ENCODE data around the gene CHRNA7. TPM values are rescaled to one million over a fixed set of nuclear protein-coding genes. Genes with fewer than 3 reads are reported as not detected.

The CHRNA7 gene
- total and polyA plus RNA-seq, 5 donors: 1.2 to 2.9 (median 1.8) TPM

- no peak for DNase-seq
- H3K4me3 ChIP-seq (ENCODE audit: low read length): no peak overlapping the region
- no peak for ATAC-seq
- intact Hi-C loops (cut with DNase I): no loop called here
- H3K27ac ChIP-seq (ENCODE audit: low read length): no peak overlapping the region
- 56% methylated on average over 10 of the region's 10 CpGs for WGBS
- H3K9me3 ChIP-seq (ENCODE audit: control insufficient read depth, low read length): no peaks in the 10 kb centered on the region
- H3K4me1 ChIP-seq (ENCODE audit: control insufficient read depth, insufficient read depth, low read length): no peaks in the 10 kb centered on the region
- H3K27me3 ChIP-seq (ENCODE audit: control insufficient read depth, insufficient read depth): no peaks in the 10 kb centered on the region
Observed at GRCh38 chr15:32106401-32107381, 76.4 kb downstream of the CHRNA7 start.

GRCh38 chr15:32107477-32108080 is 77.3 kb downstream of the CHRNA7 start:
- no peak for DNase-seq
- intact Hi-C loops (cut with DNase I): no loop called here

GRCh38 chr15:32108661-32109060 is 78.3 kb downstream of the CHRNA7 start:
- intact Hi-C loops (cut with DNase I): no loop called here
- H3K9me3 ChIP-seq (ENCODE audit: control insufficient read depth, low read length): no peaks in the 10 kb centered on the region
- H3K27ac ChIP-seq (ENCODE audit: low read length): no peak overlapping the region
- DNase-seq: no peak
- 93% methylated on average over 5 of the region's 5 CpGs for WGBS
- ATAC-seq: no peak
- H3K4me3 ChIP-seq (ENCODE audit: low read length): no peak overlapping the region
- H3K27me3 ChIP-seq (ENCODE audit: control insufficient read depth, insufficient read depth): no peaks in the 10 kb centered on the region
- H3K4me1 ChIP-seq (ENCODE audit: control insufficient read depth, insufficient read depth, low read length): no peaks in the 10 kb centered on the region

More at GRCh38 chr15:32107477-32108080, 77.3 kb downstream of the CHRNA7 start:
- ATAC-seq: no peak
- H3K4me1 ChIP-seq (ENCODE audit: control insufficient read depth, insufficient read depth, low read length): no peaks in the 10 kb centered on the region
- H3K27me3 ChIP-seq (ENCODE audit: control insufficient read depth, insufficient read depth): no peaks in the 10 kb centered on the region
- H3K27ac ChIP-seq (ENCODE audit: low read length): no peak overlapping the region
- 92% methylated on average over 13 of the region's 13 CpGs for WGBS
- no peaks in the 10 kb centered on the region for H3K9me3 ChIP-seq (ENCODE audit: control insufficient read depth, low read length)
- no peak overlapping the region for H3K4me3 ChIP-seq (ENCODE audit: low read length)

- ATAC-seq (no peak), DNase-seq (peak in 1 of 3 donors; percentile 4)
- H3K4me1 ChIP-seq (ENCODE audit: control insufficient read depth, insufficient read depth, low read length): no peaks in the 10 kb centered on the region
- WGBS: 90% methylated on average over 8 of the region's 8 CpGs
- no peak overlapping the region for H3K27ac ChIP-seq (ENCODE audit: low read length)
- intact Hi-C loops (cut with DNase I): no loop called here
- H3K4me3 ChIP-seq (ENCODE audit: low read length): no peak overlapping the region
- no peaks in the 10 kb centered on the region for H3K27me3 ChIP-seq (ENCODE audit: control insufficient read depth, insufficient read depth)
- no peaks in the 10 kb centered on the region for H3K9me3 ChIP-seq (ENCODE audit: control insufficient read depth, low read length)
Observed at GRCh38 chr15:32112101-32112500, 81.8 kb downstream of the CHRNA7 start.

GRCh38 chr15:32113224-32113623 is 82.9 kb downstream of the CHRNA7 start:
- WGBS: 79% methylated on average over 8 of the region's 8 CpGs
- intact Hi-C loops (cut with DNase I): no loop called here
- DNase-seq: no peak
- H3K27ac ChIP-seq (ENCODE audit: low read length): no peak overlapping the region
- no peaks in the 10 kb centered on the region for H3K9me3 ChIP-seq (ENCODE audit: control insufficient read depth, low read length)
- H3K4me3 ChIP-seq (ENCODE audit: low read length): no peak overlapping the region
- H3K4me1 ChIP-seq (ENCODE audit: control insufficient read depth, insufficient read depth, low read length): no peaks in the 10 kb centered on the region
- no peaks in the 10 kb centered on the region for H3K27me3 ChIP-seq (ENCODE audit: control insufficient read depth, insufficient read depth)
- no peak for ATAC-seq

GRCh38 chr15:32117122-32117521 is 86.8 kb downstream of the CHRNA7 start:
- H3K27me3 ChIP-seq (ENCODE audit: control insufficient read depth, insufficient read depth): no peaks in the 10 kb centered on the region
- WGBS: 65% methylated on average over 4 of the region's 4 CpGs
- H3K9me3 ChIP-seq (ENCODE audit: control insufficient read depth, low read length): no peaks in the 10 kb centered on the region
- H3K27ac ChIP-seq (ENCODE audit: low read length): no peak overlapping the region
- no peak overlapping the region for H3K4me3 ChIP-seq (ENCODE audit: low read length)
- H3K4me1 ChIP-seq (ENCODE audit: control insufficient read depth, insufficient read depth, low read length): no peaks in the 10 kb centered on the region
- intact Hi-C loops (cut with DNase I): no loop called here
- peak in 1 of 3 donors; percentile 4 for DNase-seq
- ATAC-seq: no peak

GRCh38 chr15:32119286-32119685 is 89.0 kb downstream of the CHRNA7 start:
- 78% methylated on average over 3 of the region's 3 CpGs for WGBS
- intact Hi-C loops (cut with DNase I): no loop called here
- Histone ChIP-seq H3K4me1 (ENCODE audit: control insufficient read depth, insufficient read depth, low read length) (no peaks in the 10 kb centered on the region), H3K9me3 (ENCODE audit: control insufficient read depth, low read length) (no peaks in the 10 kb centered on the region), H3K4me3 (ENCODE audit: low read length) (no peak overlapping the region), H3K27ac (ENCODE audit: low read length) (no peak overlapping the region), H3K27me3 (ENCODE audit: control insufficient read depth, insufficient read depth) (no peaks in the 10 kb centered on the region)
- DNase-seq: no peak
- ATAC-seq: no peak

GRCh38 chr15:32119694-32120330 is 89.5 kb downstream of the CHRNA7 start:
- Histone ChIP-seq H3K4me3 (ENCODE audit: low read length) (no peak overlapping the region), H3K4me1 (ENCODE audit: control insufficient read depth, insufficient read depth, low read length) (no peaks in the 10 kb centered on the region), H3K27me3 (ENCODE audit: control insufficient read depth, insufficient read depth) (no peaks in the 10 kb centered on the region), H3K27ac (ENCODE audit: low read length) (no peak overlapping the region), H3K9me3 (ENCODE audit: control insufficient read depth, low read length) (no peaks in the 10 kb centered on the region)
- WGBS: 68% methylated on average over 12 of the region's 12 CpGs
- DNase-seq: no peak
- intact Hi-C loops (cut with DNase I): no loop called here
- ATAC-seq: no peak

GRCh38 chr15:32120577-32121383 is 90.5 kb downstream of the CHRNA7 start:
- no peak for ATAC-seq

GRCh38 chr15:32121384-32121695 is 91.0 kb downstream of the CHRNA7 start:
- no peaks in the 10 kb centered on the region for H3K4me1 ChIP-seq (ENCODE audit: control insufficient read depth, insufficient read depth, low read length)
- intact Hi-C loops (cut with DNase I): no loop called here
- DNase-seq (no peak), ATAC-seq (no peak)
- no peak overlapping the region for H3K27ac ChIP-seq (ENCODE audit: low read length)
- H3K4me3 ChIP-seq (ENCODE audit: low read length): no peak overlapping the region
- no peaks in the 10 kb centered on the region for H3K9me3 ChIP-seq (ENCODE audit: control insufficient read depth, low read length)
- H3K27me3 ChIP-seq (ENCODE audit: control insufficient read depth, insufficient read depth): no peaks in the 10 kb centered on the region
- 74% methylated on average over 6 of the region's 6 CpGs for WGBS

More at GRCh38 chr15:32120577-32121383, 90.5 kb downstream of the CHRNA7 start:
- no peaks in the 10 kb centered on the region for H3K4me1 ChIP-seq (ENCODE audit: control insufficient read depth, insufficient read depth, low read length)
- DNase-seq: peak in 1 of 3 donors; percentile 23
- H3K27ac ChIP-seq (ENCODE audit: low read length): no peak overlapping the region
- intact Hi-C loops (cut with DNase I): no loop called here
- H3K4me3 ChIP-seq (ENCODE audit: low read length): no peak overlapping the region
- H3K9me3 ChIP-seq (ENCODE audit: control insufficient read depth, low read length): no peaks in the 10 kb centered on the region
- no peaks in the 10 kb centered on the region for H3K27me3 ChIP-seq (ENCODE audit: control insufficient read depth, insufficient read depth)
- 85% methylated on average over 23 of the region's 23 CpGs for WGBS

Data from right cardiac atrium (tissue), 5 donors.